GM19468 (cell line): Measurements from ENCODE around the gene SYTL3.
"Not testable (repeated sequence)": the region's sequence is repeated elsewhere in the genome, so short reads cannot be mapped to it uniquely, and the experiment has no call there.

ENCODE experiments used
- ATAC-seq: cut with Tn5 transposase; IDR thresholded peaks from one replicate; pipeline ENCODE4 v1.9.1; 2021; ENCODE audit warnings: mild to moderate bottlenecking, moderate library complexity, moderate number of reproducible peaks; ENCODE audit not compliant: unreplicated experiment; ENCODE audit errors: extremely low read depth

Gene SYTL3

GRCh38 chr6:158649289-158650143 is at the start of gene SYTL3:
Gene SYTL3 (plus strand): TSS chr6:158650054. CDS start chr6:158663269, 13,215 bp downstream.
- ATAC-seq = peak; percentile 22

- ATAC-seq = no peak
Observed at GRCh38 chr6:158603261-158604047, 46.4 kb upstream of the SYTL3 start.

- no peak for ATAC-seq
Observed at GRCh38 chr6:158604048-158604406, 45.8 kb upstream of the SYTL3 start.

GRCh38 chr6:158605266-158605878 is 44.5 kb upstream of the SYTL3 start:
- ATAC-seq = no peak

- ATAC-seq = not testable (repeated sequence)
Observed at GRCh38 chr6:158606011-158606410, 43.8 kb upstream of the SYTL3 start.

- ATAC-seq = no peak
Observed at GRCh38 chr6:158606935-158607334, 42.9 kb upstream of the SYTL3 start.

GRCh38 chr6:158607411-158608170 is 42.3 kb upstream of the SYTL3 start:
- ATAC-seq = no peak

- no peak for ATAC-seq
Observed at GRCh38 chr6:158608221-158608620, 41.6 kb upstream of the SYTL3 start.

GRCh38 chr6:158609455-158610155 is 40.2 kb upstream of the SYTL3 start:
- no peak for ATAC-seq

GRCh38 chr6:158610319-158610968 is 39.4 kb upstream of the SYTL3 start:
- no peak for ATAC-seq

- ATAC-seq = no peak
Observed at GRCh38 chr6:158611039-158611438, 38.8 kb upstream of the SYTL3 start.

GRCh38 chr6:158611541-158612370 is 38.1 kb upstream of the SYTL3 start:
- no peak for ATAC-seq

GRCh38 chr6:158614606-158615005 is 35.2 kb upstream of the SYTL3 start:
- ATAC-seq = not testable (repeated sequence)

- not testable (repeated sequence) for ATAC-seq
Observed at GRCh38 chr6:158618289-158618688, 31.6 kb upstream of the SYTL3 start.

- no peak for ATAC-seq
Observed at GRCh38 chr6:158619922-158620801, 29.7 kb upstream of the SYTL3 start.

- no peak for ATAC-seq
Observed at GRCh38 chr6:158620963-158621693, 28.7 kb upstream of the SYTL3 start.
